Measurements from ENCODE around the gene ARID5B. TPM values are rescaled to one million over a fixed set of nuclear protein-coding genes. Genes with fewer than 3 reads are reported as not detected.
A peak's percentile ranks its signal among the peaks of the same experiment; 100 is the strongest.

Gene ARID5B
- total RNA-seq, 2 donors from 2014 or later = 60.7 to 80.4 TPM

DNA sequence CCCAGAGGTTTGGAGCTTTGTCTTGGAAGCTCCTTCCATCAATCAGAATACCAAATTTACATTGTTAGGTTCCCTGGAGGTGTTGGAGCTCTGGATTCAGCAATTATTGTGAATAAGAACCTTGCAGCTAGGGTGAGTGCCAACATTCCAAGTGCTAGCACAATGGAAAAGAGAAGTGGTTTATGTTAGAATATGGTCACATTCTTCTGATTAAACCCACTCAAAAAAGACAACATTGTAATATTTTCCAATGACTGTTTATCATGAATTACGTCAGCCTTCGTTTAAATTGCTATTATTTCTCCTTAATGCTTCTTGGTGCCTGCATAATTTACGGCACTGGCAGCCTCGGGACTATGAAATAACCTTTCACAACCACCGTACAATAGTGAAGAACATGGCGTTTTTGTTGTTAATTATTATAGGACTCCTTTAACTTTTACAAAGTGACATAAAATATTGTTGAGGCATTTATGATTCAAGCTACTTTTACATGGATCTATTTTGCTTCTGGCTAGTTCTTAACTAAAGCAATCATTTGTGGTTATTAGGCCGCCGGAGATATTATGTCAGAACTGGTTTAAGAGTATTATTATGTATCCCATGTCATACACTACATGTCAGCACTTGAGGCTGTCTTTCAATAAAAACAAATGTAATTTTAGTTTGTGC, 117.7 kb downstream of the ARID5B start:
- H3K27me3 ChIP-seq (replicated peaks; ENCODE audit: insufficient read depth) = no peaks in the 10 kb centered on the region
- no peak for ATAC-seq (ENCODE audit: insufficient number of reproducible peaks, low FRiP score, low read depth)

DNA sequence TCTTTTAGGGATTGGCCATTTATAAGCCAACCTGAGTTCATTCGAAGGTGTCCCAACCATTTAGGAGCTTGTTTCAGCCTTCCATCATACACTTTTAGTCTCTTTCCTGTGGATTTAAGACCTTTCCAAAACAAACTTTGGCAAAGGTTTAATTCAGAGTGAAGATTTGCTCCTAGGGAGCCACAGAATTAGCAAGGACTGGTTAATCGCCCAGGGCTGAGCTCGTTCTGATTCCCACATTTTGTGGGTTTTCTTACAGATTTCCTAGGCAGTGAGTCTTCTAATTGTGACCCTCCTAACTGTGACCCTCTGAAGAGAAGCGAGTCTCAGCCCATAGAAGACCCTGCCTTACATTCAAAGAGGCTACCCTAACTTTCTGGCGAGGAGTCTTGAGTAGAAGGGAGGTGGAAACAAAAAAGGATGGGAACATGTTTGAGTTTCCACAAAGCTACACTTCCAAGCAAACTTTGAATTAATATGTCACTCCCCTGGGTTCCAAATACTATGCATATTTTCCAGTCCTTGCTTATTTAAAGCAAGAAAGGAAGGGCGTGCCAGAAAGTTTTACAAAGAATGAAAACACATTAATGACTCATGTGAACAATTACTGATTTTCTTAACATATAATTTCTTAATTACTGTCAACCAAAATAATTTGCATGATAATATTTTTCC, 118.3 kb downstream of the ARID5B start:
- H3K4me1 ChIP-seq (ENCODE audit: control insufficient read depth in 1 of 2, low read depth in 2 of 2) = peaks cover 51 to 67% of the 10 kb centered on the region in 2 donors
- ATAC-seq (ENCODE audit: insufficient number of reproducible peaks, low FRiP score, low read depth) (no peak), DNase-seq (ENCODE audit: low spot score) (no peak)
- H3K27me3 ChIP-seq (replicated peaks; ENCODE audit: insufficient read depth) = no peaks in the 10 kb centered on the region
- H3K4me3 ChIP-seq = peak overlapping the region; percentile 52
- H3K27ac ChIP-seq = peak overlapping the region; percentile 81 to 96
- no peaks in the 10 kb centered on the region for H3K36me3 ChIP-seq
- TF ChIP-seq, protein P1, sequence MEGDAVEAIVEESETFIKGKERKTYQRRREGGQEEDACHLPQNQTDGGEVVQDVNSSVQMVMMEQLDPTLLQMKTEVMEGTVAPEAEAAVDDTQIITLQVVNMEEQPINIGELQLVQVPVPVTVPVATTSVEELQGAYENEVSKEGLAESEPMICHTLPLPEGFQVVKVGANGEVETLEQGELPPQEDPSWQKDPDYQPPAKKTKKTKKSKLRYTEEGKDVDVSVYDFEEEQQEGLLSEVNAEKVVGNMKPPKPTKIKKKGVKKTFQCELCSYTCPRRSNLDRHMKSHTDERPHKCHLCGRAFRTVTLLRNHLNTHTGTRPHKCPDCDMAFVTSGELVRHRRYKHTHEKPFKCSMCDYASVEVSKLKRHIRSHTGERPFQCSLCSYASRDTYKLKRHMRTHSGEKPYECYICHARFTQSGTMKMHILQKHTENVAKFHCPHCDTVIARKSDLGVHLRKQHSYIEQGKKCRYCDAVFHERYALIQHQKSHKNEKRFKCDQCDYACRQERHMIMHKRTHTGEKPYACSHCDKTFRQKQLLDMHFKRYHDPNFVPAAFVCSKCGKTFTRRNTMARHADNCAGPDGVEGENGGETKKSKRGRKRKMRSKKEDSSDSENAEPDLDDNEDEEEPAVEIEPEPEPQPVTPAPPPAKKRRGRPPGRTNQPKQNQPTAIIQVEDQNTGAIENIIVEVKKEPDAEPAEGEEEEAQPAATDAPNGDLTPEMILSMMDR (IDR thresholded peaks at IDR 0.05) = no peak
- H3K9me3 ChIP-seq = no peaks in the 10 kb centered on the region

More for the DNA sequence above, 117.7 kb downstream of the ARID5B start:
- H3K9me3 ChIP-seq = no peaks in the 10 kb centered on the region
- no peaks in the 10 kb centered on the region for H3K36me3 ChIP-seq
- H3K4me3 ChIP-seq = peak overlapping the region; percentile 52
- H3K4me1 ChIP-seq (ENCODE audit: control insufficient read depth in 1 of 2, low read depth in 2 of 2) = peaks cover 51 to 67% of the 10 kb centered on the region in 2 donors
- DNase-seq (ENCODE audit: low spot score) = no peak
- TF ChIP-seq, protein P1 (IDR thresholded peaks at IDR 0.05) = no peak
- H3K27ac ChIP-seq = peak overlapping the region; percentile 81 to 96

GRCh38 chr10:62021128-62021665, 119.7 kb downstream of the ARID5B start:
- ATAC-seq (ENCODE audit: insufficient number of reproducible peaks, low FRiP score, low read depth) (no peak), DNase-seq (ENCODE audit: low spot score) (no peak)
- Histone ChIP-seq H3K4me1 (ENCODE audit: control insufficient read depth in 1 of 2, low read depth in 2 of 2) (peaks cover 50 to 66% of the 10 kb centered on the region in 2 donors), H3K27me3 (replicated peaks; ENCODE audit: insufficient read depth) (no peaks in the 10 kb centered on the region), H3K4me3 (no peak overlapping the region), H3K9me3 (no peaks in the 10 kb centered on the region), H3K36me3 (no peaks in the 10 kb centered on the region), H3K27ac (peak overlapping the region; percentile 3 to 96)
- TF ChIP-seq, protein P1 (IDR thresholded peaks at IDR 0.05) = no peak

DNA sequence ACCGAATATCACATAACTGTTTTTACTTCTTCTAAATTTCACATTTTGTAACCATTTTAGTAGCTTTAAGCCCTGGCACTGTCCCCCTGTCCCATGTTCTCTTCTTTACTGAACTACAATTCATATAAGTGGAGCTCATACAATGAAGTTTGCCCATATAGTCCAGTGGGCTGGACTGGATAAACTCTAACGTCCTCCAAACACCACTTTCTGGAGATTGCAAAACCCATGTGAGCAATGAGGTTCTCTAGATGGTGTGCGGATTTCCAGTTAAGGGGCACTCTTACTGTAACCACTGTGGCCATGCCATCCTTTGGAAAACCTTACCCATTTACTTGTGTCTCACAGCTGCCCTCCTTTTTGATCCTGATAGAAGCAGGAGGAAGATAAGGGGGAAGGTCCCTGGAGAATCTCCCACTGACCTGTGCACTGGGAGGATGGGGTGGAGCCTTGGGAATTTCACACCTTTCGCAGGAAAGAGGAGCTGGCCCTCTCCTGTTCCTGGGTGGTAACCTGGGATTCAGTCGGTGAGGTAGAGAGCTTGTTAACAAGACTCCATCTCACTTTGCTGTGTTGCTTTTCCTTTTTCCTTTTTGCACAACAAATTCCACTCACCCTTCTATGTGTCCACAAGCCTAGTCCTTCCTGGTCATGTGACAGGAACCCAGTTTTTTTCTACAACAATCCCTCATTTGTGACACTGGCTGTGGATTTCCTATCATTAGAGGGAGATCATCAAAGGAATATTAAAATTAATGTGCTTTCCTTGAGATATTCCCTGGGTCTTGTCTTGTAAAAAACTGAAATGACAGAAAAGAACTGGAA, 120.7 kb downstream of the ARID5B start:
- Histone ChIP-seq H3K4me3 (no peak overlapping the region), H3K36me3 (no peaks in the 10 kb centered on the region), H3K4me1 (ENCODE audit: control insufficient read depth in 1 of 2, low read depth in 2 of 2) (peaks cover 40 to 66% of the 10 kb centered on the region in 2 donors), H3K27ac (peak overlapping the region; percentile 49 to 96), H3K9me3 (no peaks in the 10 kb centered on the region), H3K27me3 (replicated peaks; ENCODE audit: insufficient read depth) (no peaks in the 10 kb centered on the region)
- TF ChIP-seq, protein P1 (IDR thresholded peaks at IDR 0.05) = no peak
- DNase-seq (ENCODE audit: low spot score) = no peak
- ATAC-seq (ENCODE audit: insufficient number of reproducible peaks, low FRiP score, low read depth) = no peak

All from thoracic aorta (tissue), 2 donors.